ENCODE results near the gene SRD5A1. TPM values are rescaled to one million over a fixed set of nuclear protein-coding genes. Genes with fewer than 3 reads are reported as not detected.
A peak's percentile ranks its signal among the peaks of the same experiment; 100 is the strongest.

The SRD5A1 gene
- total and polyA plus RNA-seq, 2 of the 8 experiments (the other 6 are each of a cell fraction or from before 2014, with no cell fraction given), result 34.7 to 42.4 TPM

DNA sequence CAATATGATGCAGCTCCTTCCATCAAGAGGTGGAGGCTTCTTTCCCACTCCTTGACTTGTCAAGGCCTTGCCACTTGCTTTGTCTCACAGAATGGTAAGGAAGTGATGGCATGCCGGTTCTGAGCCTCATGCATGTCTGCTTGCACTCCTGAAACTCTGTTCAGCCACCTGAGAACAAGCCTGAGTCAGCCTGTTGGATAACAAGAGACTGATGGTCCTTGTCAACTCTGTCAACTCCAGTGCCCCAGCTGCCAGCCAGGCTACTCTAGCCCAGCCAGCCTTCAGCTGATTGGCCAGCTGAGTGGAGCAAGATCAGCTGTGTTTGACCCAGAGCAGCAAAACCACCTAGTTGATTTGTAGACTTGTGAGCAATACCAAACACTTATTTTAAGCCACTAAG is 75.6 kb downstream of the SRD5A1 start:
- no peak overlapping the region for H3K18ac ChIP-seq (ENCODE audit: extremely low read depth, low read length)
- H4K8ac ChIP-seq (ENCODE audit: extremely low read depth, insufficient read depth, low read length), result no peak overlapping the region
- DNase-seq (ENCODE audit: low read depth in 1 of 2, low spot score in 2 of 2), result no peak
- peaks cover 10% of the 10 kb centered on the region for H3K23me2 ChIP-seq (ENCODE audit: low read depth, low read length)
- CTCF ChIA-PET (ENCODE audit: partially characterized antibody), result interaction anchor here (1.2 kb wide), 1 partner anchor 9 kb away, joined by 3 read pairs; no protein-coding TSS in a partner anchor
- no peaks in the 10 kb centered on the region for H4K20me1 ChIP-seq (replicated peaks in 1 of 2; ENCODE audit: control insufficient read depth in 1 of 2, insufficient read depth in 2 of 2, low read length in 2 of 2)
- H3K27ac ChIP-seq (ENCODE audit: low read depth, low read length), result no peak overlapping the region
- H3K36me3 ChIP-seq (ENCODE audit: control insufficient read depth in 2 of 4, insufficient read depth in 4 of 4, low read length in 3 of 4), result no peaks in the 10 kb centered on the region
- peaks cover 0 to 4% (median 0%) of the 10 kb centered on the region in 4 experiments; a peak in 3 of 7 replicates for H3K4me1 ChIP-seq (replicated peaks in 1 of 4; ENCODE audit: control insufficient read depth in 3 of 4, insufficient read depth in 4 of 4, low read length in 3 of 4)
- no peak for FAIRE-seq
- H4K5ac ChIP-seq (ENCODE audit: insufficient read length, low read depth, low read length), result no peak overlapping the region
- H2BK12ac ChIP-seq (ENCODE audit: low read depth, low read length), result no peak overlapping the region
- H2BK15ac ChIP-seq (ENCODE audit: low read length), result no peak overlapping the region
- H3K79me1 ChIP-seq (ENCODE audit: low read depth, low read length), result no peaks in the 10 kb centered on the region
- WGBS, 2 experiments (ENCODE audit: extremely low coverage in 1 of 2, insufficient coverage in 1 of 2, insufficient read length in 1 of 2, insufficient replicate concordance in 2 of 2, low coverage in 1 of 2, low lambda C conversion rate in 2 of 2, missing lambda C conversion rate in 1 of 2), result 87% methylated on average over 1 of the region's 1 CpG; no CpG with 5 or more reads in 1 of the 2 experiments
- no peak overlapping the region for H2AFZ ChIP-seq (ENCODE audit: low read length)
- no peak overlapping the region for H3K14ac ChIP-seq (ENCODE audit: insufficient read length)
- H3K4me3 ChIP-seq (ENCODE audit: extremely low read depth in 1 of 4, insufficient read depth in 2 of 4, low read depth in 3 of 4, low read length in 4 of 4), result no peak overlapping the region
- H3K9me3 ChIP-seq (ENCODE audit: insufficient read depth in 2 of 2, low read depth in 1 of 2, low read length in 1 of 2), result no peaks in the 10 kb centered on the region
- peaks cover 0 to 3% (median 0%) of the 10 kb centered on the region in 4 experiments; a peak in 3 of 7 replicates for H3K27me3 ChIP-seq (replicated peaks in 1 of 4; ENCODE audit: control insufficient read depth in 3 of 4, extremely low read depth in 1 of 4, insufficient read depth in 3 of 4, low read length in 3 of 4)
- peak overlapping the region; percentile 46; the same call in 1 of the 2 replicates for H2AK5ac ChIP-seq (ENCODE audit: low read depth, low read length)
- no peak overlapping the region for H4K91ac ChIP-seq (replicated peaks; ENCODE audit: insufficient read length, low read length)
- H2BK120ac ChIP-seq (replicated peaks; ENCODE audit: low read depth, low read length), result no peak overlapping the region
- H3K79me2 ChIP-seq (ENCODE audit: control insufficient read depth in 1 of 2, insufficient read depth in 2 of 2, low read length in 2 of 2), result no peaks in the 10 kb centered on the region
- no peak for TF ChIP-seq SIX5 (IDR thresholded peaks at IDR 0.05; ENCODE audit: low read depth, low read length)
- no peak for TF ChIP-seq SP1 (IDR thresholded peaks at IDR 0.05; ENCODE audit: low read depth, low read length)
- no peak for TF ChIP-seq GABPA (IDR thresholded peaks at IDR 0.05; ENCODE audit: borderline replicate concordance, insufficient read depth, low read length)
- TF ChIP-seq ASH2L (IDR thresholded peaks at IDR 0.05; ENCODE audit: low read length), result no peak
- no peak for TF ChIP-seq MAX (IDR thresholded peaks at IDR 0.05)
- TF ChIP-seq CREB1 (IDR thresholded peaks at IDR 0.05), result no peak
- H2BK20ac ChIP-seq (ENCODE audit: low read length), result no peak overlapping the region
- POLR2A ChIA-PET (ENCODE audit: partially characterized antibody), result interaction anchor here (1.0 to 2.0 kb wide), 2 partner anchors 76 to 82 kb away, joined by 3 to 9 read pairs; partner anchors contain the start of genes NSUN2 and SRD5A1
- H3K4ac ChIP-seq (replicated peaks; ENCODE audit: insufficient read length, low read depth, low read length), result no peak overlapping the region
- no peak overlapping the region for H3K23ac ChIP-seq (ENCODE audit: insufficient read length)
- no peak overlapping the region for H2BK5ac ChIP-seq (ENCODE audit: low read depth, low read length)
- H3K56ac ChIP-seq (replicated peaks; ENCODE audit: insufficient read length, low read depth, low read length), result no peak overlapping the region
- H3K9ac ChIP-seq (replicated peaks in 1 of 4; ENCODE audit: extremely low read depth in 1 of 4, low read depth in 3 of 4, low read length in 3 of 4), result no peak overlapping the region
- H3K4me2 ChIP-seq (ENCODE audit: insufficient read depth in 1 of 2, low read depth in 2 of 2, low read length in 2 of 2), result no peak overlapping the region

Measured in H1 (cell line).